ENCODE results near the gene ALX3. TPM values are rescaled to one million over a fixed set of nuclear protein-coding genes. Genes with fewer than 3 reads are reported as not detected.
"Not testable (repeated sequence)": the region's sequence is repeated elsewhere in the genome, so short reads cannot be mapped to it uniquely, and the experiment has no call there.

The ALX3 gene
- total RNA-seq, 1 experiment from 2014 or later, result not detected

DNA sequence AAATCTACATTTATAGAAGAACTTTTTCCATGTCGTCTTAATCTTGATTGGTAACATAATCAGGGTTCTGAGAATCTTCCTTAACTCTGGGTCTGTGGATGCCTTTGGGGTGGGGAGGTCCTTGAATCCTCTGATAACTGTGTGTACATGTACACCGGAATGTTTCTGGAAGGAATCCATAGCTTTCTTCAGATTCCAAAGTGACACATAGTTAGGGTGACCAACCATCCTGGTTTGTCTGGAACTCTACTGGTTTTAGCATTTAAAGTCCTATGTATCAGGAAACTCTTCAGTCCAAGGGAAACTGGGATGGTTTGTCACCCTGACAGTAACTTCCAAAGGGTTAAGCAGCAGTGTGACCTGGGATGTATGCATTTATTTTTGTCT is 19.2 kb downstream of the ALX3 start:
- DNase-seq (ENCODE audit: low spot score), result no peak
- in situ Hi-C loops (cut with HindIII; ENCODE audit: low sequenced_read_pairs), result no loop called here

- DNase-seq (ENCODE audit: low spot score), result no peak
- in situ Hi-C loops (cut with HindIII; ENCODE audit: low sequenced_read_pairs), result no loop called here
Measured at GRCh38 chr1:110050602-110051261, 19.7 kb downstream of the ALX3 start.

DNA sequence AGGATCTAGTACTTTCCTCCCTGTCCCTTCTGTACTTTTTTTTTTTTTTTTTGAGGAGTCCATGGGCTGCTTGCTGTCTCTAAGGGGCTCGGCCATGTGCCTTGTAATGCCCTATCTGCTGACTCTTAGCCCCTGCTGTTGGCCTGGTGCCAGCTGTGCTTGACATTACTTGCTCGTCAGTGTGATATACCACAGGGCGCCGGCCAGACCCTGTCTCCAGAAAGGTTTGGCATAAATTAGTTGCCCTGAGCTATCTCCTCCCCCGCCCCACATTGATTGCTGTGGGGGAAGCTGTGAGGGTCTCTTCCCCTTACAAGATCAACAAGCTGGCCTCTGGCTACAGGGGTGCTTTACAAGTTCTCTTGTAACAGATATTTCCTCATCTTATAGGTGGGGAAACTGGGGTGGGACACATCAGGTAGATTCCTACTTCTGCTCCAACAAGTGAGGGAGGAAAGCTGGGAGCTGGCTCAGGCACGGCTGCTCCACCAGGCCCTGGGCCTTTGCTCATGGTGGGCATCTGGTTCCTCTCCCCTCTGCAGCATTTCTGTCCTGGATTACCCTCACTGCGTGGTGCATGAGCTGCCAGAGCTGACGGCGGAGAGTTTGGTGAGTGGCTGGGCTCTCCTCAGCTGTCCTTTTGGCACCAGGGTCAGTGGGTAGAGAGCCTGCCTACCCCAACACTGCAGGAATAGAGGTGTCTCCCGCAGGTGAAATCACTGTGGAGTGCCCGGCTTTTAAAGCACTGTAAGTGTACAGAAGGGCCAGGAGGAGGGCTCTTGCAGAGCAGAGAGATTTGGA is 20.5 kb downstream of the ALX3 start:
- in situ Hi-C loops (cut with HindIII; ENCODE audit: low sequenced_read_pairs), result no loop called here
- no peak for DNase-seq (ENCODE audit: low spot score)

DNA sequence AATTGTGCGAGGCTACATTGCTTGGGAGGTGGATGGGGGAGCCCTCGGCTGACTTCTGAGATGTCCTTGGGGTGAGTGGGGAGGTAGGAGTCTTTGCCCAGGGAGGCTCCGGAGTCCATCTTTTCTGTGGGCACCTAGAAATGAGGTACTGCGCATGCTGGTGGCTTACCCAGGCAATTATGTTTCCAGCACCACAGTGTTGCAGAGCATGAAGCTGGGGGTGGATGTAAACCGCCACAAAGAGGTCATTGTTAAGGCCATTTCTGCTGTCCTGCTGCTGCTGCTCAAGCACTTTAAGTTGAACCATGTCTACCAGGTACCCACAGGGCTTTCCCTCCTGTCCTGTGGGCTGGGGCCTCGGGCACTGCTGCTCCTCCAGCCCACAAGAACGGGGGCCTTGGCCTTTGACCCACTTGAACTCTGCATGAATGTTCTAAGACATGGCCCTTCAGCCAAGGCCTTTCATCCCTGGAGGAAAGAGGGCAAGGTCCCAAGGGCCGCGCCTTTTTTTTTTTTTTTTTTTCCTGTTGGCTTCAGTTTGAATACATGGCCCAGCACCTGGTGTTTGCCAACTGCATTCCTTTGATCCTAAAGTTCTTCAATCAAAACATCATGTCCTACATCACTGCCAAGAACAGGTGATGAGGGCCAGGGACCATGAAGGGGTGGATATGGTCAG is 21.4 kb downstream of the ALX3 start:
- in situ Hi-C loops (cut with HindIII; ENCODE audit: low sequenced_read_pairs), result no loop called here
- DNase-seq (ENCODE audit: low spot score), result no peak

GRCh38 chr1:110048240-110048639 is 22.2 kb downstream of the ALX3 start:
- in situ Hi-C loops (cut with HindIII; ENCODE audit: low sequenced_read_pairs), result no loop called here
- DNase-seq (ENCODE audit: low spot score), result no peak

DNA sequence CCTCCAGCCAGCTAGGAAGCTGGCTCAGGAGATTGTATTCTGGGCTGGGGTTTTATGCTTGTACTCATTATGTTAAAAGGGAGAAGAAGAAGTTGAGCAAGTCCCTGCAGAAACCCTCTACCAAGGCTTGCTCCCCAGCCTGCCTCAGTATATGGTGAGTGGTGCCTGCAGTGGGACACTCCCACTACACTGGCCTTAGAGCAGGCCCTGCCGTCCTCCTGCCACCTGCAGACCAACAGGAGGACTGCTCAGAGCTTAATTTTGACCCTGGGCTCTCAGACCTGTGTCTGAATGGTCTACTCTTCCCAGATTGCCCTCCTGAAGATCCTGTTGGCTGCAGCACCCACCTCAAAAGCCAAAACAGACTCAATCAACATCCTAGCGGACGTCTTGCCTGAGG is 23.0 kb downstream of the ALX3 start:
- in situ Hi-C loops (cut with HindIII; ENCODE audit: low sequenced_read_pairs), result no loop called here
- DNase-seq (ENCODE audit: low spot score), result no peak

DNA sequence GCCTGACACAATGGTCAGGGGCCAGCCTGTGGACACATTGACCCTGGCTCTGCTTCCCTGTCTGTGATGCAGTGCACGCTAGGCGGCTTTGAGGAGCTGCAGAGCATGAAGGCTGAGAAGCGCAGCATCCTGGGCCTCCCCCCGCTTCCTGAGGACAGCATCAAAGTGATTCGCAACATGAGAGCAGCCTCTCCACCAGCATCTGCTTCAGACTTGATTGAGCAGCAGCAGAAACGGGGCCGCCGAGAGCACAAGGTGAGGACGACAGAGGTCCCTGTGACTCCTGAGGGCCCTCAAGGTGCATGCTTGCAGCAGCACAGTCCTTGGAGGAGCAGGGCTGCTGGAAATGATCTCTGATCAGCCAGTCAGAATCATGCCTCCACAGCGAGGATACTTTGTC is 27.5 kb downstream of the ALX3 start:
- in situ Hi-C loops (cut with HindIII; ENCODE audit: low sequenced_read_pairs), result no loop called here
- no peak for DNase-seq (ENCODE audit: low spot score)

- DNase-seq (ENCODE audit: low spot score), result no peak
- in situ Hi-C loops (cut with HindIII; ENCODE audit: low sequenced_read_pairs), result no loop called here
Measured at GRCh38 chr1:110040548-110040947, 29.9 kb downstream of the ALX3 start.

DNA sequence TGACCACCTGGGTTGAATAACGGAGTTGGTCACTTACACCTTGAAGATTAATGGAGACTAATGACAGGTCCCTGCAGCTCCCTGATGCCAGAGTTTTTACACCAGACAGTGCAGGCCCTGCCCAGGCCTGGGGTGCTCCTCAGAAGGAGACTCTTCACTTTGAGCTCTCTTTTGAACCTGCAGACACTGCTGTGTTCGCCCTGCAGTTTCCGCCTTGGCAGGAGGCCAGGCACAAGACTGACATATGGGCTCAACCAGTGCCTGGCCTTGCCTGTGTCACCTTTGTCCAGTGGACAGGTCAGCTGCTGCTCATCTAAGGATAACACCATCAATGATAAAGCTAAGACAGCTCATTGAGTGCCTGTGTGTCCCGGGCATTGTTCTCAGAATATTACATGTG is 30.8 kb downstream of the ALX3 start:
- in situ Hi-C loops (cut with HindIII; ENCODE audit: low sequenced_read_pairs), result no loop called here
- DNase-seq (ENCODE audit: low spot score), result peak; percentile 34

- DNase-seq (ENCODE audit: low spot score), result peak; percentile 65
- in situ Hi-C loops (cut with HindIII; ENCODE audit: low sequenced_read_pairs), result no loop called here
Measured at GRCh38 chr1:110038271-110038670, 32.2 kb downstream of the ALX3 start.

DNA sequence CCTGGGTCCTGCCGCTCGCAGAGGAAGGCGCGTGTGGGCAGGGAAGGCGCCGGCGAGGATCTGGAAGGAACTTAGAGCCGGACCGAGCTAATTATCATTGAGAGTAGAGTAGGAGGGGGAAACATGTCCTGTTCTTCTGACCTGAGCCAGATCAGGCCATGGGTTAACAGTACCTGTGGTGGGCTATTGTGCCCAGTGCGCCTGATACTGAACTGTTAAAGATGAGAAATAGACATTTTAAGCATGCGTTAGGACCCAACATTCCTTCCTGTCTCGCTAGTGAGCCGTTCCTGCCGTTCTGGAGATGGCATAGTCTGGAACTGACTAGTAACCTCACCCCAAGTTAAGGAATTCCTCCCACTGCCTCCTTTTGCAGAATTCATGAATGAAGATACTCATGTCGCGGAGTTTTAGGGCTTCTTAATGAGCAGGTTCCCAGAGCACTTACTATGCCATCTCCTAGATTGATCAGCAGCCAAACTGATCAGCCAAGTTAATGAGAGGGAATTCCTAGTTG is 35.2 kb downstream of the ALX3 start:
- in situ Hi-C loops (cut with HindIII; ENCODE audit: low sequenced_read_pairs), result no loop called here
- DNase-seq (ENCODE audit: low spot score), result peak; percentile 36

DNA sequence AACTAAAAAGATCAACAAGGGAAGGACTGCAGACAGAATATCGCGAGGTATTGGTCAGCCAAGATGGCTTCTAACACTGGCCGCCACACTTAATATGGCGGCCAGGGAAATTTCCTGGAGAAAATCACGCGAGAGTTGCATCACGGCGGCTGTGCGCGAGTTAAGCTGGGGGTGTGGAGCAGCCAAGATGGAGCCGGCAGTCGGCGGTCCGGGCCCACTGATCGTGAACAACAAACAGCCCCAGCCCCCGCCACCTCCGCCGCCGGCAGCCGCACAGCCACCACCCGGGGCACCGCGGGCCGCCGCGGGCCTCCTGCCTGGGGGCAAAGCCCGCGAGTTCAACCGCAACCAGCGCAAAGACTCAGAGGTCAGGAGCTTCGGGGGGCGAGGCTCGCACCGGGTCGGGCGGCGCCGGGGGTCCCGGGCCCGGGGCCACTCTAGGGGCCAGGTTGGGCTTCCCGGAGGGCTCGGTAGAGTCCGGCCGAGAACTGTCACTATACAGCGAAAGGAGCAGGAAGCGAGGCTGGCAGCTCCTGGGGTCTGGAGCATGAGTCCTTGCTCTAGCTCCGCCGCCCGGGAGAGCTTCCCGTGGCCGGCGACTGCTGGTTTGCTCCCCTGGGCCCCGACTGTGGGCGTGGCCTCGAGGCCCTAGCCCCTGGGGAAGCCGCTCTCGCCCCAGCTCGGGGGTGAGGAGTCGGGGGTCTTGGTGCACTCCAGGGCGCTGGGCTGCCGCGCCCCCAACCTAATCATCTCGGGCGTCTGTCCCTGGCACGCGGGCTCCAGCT is 35.8 kb downstream of the ALX3 start, which contains the start of gene STRIP1:
Gene STRIP1, plus strand, starts transcription at position 174 of the 785 bp plus-strand sequence. Its CDS starts 14 bp downstream, at position 188.
- peak; percentile 95 for DNase-seq (ENCODE audit: low spot score)
- in situ Hi-C loops (cut with HindIII; ENCODE audit: low sequenced_read_pairs), result no loop called here

GRCh38 chr1:110034040-110034450 is 36.4 kb downstream of the ALX3 start:
- DNase-seq (ENCODE audit: low spot score), result no peak
- in situ Hi-C loops (cut with HindIII; ENCODE audit: low sequenced_read_pairs), result no loop called here

DNA sequence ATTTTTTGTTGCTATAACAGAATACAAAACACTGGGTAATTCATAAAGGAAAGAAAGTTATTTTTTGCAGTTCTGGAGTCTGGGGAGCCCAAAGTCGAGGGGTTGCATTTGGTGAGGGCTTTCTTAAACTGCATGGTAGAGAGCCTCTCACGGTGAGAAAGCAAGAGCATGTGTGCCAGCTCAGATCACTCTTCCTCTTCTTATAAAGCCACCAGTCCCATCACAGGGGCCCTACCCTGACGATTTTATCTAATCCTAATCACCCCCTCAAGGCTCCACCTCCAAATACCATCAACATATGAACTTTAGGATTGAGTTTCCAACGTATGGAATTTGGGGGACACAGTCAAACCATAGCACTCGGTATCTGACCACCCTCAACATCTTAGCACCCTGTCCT is 37.1 kb downstream of the ALX3 start:
- DNase-seq (ENCODE audit: low spot score), result no peak
- in situ Hi-C loops (cut with HindIII; ENCODE audit: low sequenced_read_pairs), result no loop called here

DNA sequence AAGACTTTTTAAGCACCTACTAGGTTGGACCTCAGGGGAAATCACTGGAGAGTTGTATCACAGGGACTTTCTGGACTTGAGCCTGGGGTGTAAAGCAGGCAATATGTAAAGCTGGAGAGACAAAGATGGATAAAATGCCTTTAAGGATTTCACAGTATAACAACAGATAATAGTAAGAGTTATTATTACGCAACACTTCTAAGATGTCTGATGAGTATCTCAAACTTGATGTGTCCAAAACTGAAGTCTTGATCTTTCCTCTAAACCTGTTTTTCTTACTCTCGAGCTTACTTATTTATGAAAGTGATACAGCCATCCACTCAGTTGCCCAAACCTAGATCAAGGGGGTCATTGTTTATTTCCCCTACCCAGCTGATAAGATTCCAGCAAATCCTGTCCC is 38.1 kb downstream of the ALX3 start:
- no peak for DNase-seq (ENCODE audit: low spot score)
- in situ Hi-C loops (cut with HindIII; ENCODE audit: low sequenced_read_pairs), result no loop called here

DNA sequence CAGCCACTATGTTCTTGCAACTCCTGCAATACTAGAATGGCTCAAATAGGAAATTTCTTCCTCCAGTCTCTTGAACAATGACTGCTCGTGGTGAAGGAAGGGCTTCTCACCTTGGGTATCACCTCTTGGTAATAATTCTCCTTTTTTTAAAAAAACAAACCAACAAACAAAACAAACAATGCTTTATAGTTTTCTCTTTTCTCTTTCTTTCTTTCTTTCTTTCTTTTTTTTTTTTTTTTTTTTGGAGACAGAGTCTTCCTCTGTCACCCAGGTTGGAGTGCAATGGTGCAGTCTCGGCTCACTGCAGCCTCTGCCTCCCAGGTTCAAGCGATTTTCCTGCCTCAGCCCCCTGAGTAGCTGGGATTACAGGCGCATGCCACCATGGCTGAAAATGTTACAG is 39.8 kb downstream of the ALX3 start:
- DNase-seq (ENCODE audit: low spot score); in situ Hi-C loops (cut with HindIII; ENCODE audit: low sequenced_read_pairs): not testable (repeated sequence)

GRCh38 chr1:110024613-110025012 is 45.9 kb downstream of the ALX3 start:
- no peak for DNase-seq (ENCODE audit: low spot score)
- in situ Hi-C loops (cut with HindIII; ENCODE audit: low sequenced_read_pairs), result no loop called here

GRCh38 chr1:110021285-110021684 is 49.2 kb downstream of the ALX3 start:
- in situ Hi-C loops (cut with HindIII; ENCODE audit: low sequenced_read_pairs), result no loop called here
- no peak for DNase-seq (ENCODE audit: low spot score)

DNA sequence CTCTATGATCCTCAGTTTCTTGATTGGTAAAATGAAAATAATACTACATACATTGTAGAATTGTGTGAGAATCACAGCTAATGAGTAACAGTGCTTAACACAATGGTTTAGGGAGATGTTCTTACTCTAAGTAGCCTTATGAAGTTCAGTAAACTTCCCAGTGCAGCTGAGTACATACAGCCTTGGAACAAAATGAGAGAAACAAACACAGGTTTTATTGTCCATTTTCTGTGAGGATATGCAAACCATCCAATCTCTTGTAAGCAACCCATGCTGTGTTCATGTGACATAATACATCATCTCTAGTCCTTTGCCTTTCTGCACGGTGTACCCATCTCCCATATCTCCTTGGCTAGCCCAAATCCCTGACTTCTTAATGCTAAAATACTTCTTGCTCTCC is 50.7 kb downstream of the ALX3 start:
- in situ Hi-C loops (cut with HindIII; ENCODE audit: low sequenced_read_pairs), result no loop called here
- DNase-seq (ENCODE audit: low spot score), result no peak
